GM18861 (cell line): ENCODE data around the gene NUFIP1.
"Not testable (repeated sequence)": the region's sequence is repeated elsewhere in the genome, so short reads cannot be mapped to it uniquely, and the experiment has no call there.

Experiments used
- ATAC-seq: cut with Tn5 transposase; IDR thresholded peaks from one replicate; pipeline ENCODE4 v1.9.1; 2021; ENCODE audit not compliant: unreplicated experiment

NUFIP1 gene

DNA sequence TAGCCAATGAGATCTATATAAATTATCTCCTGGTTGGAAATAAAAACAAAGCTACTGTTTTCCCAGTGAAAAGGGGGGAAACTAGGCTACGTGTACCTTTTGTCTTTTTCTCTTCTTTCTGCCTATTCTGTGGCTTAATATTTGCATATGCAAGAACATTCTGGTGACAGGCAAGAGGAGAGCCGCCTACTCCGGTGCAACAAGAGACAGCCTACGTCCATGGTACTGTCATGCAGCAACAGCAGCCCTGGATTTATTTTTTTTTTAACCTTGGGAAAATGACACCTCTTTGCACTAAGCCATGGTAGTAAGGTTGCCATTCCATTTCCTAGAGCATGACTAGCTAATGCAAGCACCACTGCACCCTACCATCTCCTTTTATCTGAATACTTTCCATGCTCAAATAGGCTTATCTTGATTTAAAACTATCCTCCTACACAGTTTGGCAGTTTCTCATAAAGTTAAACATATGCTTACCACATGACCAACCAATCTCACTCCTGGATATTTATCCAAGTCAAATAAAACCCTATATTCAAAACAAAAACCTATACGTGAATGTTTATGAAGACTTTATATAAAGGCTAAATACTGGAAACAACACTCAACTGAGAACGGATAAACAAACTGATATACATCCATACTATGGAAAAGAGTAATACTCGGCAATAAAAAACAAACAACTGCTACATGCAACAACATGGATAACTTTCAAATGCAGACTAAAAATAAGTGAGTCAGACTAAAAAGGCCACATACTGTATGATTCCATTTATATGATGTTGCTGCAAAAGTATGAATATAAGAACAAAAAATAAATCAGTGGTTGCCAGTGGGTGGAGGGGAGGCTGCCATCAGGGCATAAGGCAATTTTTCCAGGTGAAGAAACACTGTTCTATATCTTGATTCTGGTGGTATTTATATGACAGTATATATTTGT lies 17.3 kb downstream of the NUFIP1 start:
- no peak for ATAC-seq

GRCh38 chr13:44969551-44970484 lies 19.5 kb downstream of the NUFIP1 start:
- no peak for ATAC-seq

GRCh38 chr13:44968434-44968815 lies 20.8 kb downstream of the NUFIP1 start:
- ATAC-seq = no peak

DNA sequence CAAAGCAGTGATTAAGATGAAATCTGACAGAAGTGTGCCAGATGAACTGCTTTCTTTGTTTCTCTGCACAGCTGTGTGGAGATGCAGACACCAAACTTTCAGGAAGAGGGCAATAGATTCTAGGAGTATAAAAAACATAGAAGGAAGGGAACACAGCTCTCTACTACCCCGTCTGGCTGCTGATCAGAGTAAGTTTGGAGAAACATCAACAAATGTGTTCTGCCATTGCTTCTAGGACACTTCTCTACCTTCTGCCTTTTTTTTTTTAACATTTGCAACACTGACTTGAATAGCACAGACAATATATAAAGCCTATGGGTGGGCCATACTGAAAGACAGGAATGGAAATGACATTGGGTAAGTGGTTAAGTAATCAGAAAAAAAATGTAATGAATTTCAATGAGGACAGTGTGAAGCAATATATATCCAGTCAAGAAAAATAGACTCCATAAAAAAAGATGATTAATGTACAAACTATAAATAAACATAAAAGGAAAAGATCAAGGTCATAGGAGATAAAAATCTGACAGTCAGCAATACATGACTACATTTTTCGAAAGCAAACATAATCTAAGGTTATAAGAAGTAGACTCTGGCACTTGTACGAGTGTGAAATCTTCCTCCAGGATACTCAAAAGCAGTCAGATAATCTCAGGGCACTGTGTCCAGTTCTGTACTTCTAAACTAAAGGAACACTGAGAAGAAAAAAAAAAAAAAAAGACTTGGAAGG lies 21.4 kb downstream of the NUFIP1 start:
- no peak for ATAC-seq

GRCh38 chr13:44961997-44962396 lies 27.3 kb downstream of the NUFIP1 start:
- no peak for ATAC-seq

DNA sequence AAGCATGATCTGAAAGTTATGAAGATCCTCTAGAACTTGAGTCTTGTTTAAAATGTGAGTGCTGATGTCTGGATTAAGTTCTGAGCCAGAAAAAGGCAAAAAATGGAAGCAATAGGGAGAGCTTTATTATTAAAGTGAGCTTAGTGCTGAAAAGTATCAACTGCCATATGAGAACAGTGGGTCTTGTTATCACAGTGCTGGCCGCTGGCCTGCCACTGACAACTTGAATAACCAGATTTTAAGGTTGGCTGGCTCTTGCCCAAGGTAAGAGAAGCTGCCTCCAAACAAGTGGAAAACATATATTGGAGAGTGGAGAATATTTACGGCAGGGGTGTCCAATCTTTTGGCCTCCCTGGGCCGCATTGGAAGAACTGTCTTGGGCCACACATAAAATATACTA lies 33.9 kb downstream of the NUFIP1 start:
- ATAC-seq = no peak

DNA sequence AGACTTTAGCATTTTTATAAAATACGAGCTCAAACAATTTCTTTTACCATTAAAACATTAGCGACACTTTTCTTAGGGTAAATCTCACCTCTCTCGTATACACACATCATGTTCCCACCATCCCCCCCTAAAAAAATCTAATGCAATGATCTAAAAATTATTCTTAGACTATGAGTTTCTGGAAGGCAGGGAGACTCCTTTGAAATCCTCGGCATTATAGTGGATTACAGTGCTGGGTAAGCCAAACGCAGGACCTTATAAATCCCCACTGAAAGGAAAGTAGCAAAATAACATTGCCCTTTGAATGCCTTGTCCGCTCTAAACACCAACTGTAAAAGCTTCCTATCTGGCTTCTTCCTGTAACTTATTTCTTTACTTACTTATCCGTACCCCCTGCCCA lies 35.0 kb downstream of the NUFIP1 start:
- no peak for ATAC-seq

- no peak for ATAC-seq
These were observed 36.6 kb downstream of the NUFIP1 start for GRCh38 chr13:44952671-44953070.

DNA sequence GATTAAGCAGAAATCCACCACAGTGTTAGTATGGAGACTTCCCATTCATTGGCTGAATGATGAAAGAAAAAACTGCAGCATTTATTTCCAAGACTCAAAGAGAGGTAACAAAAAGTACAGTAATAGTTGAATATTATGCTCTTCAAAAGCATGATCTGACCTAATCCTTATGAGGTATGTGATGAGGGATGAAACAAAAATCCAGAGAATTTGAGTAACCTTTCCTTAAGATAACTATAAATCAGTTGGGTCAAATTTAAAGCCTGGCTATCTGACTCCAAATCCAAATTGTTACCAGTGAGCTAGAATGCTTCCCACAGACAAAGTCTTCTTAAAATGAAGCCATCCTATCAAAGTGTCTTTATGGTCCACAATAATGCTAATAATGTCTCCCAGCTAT lies 38.1 kb downstream of the NUFIP1 start:
- ATAC-seq = no peak

DNA sequence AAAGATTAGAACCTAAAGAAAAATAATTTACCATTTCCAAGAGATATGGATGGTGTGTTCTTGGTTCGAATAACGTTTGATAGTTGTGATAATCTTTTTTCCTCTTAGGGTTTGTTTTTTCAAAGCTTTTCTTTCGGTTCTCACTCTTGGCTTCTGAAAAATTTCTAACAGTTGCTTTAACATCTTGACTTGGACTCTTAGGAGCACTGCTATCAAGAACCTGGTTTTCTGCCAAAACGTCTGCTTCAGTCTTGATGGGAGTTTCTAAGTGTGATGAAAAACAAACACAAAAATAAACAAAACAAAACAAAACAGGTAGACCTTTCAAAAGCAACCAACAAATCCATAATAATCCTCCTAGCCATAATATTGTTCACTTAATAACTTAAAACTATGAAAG lies 45.9 kb downstream of the NUFIP1 start:
- not testable (repeated sequence) for ATAC-seq

GRCh38 chr13:44938854-44939253 lies 50.4 kb downstream of the NUFIP1 start:
- ATAC-seq = no peak

DNA sequence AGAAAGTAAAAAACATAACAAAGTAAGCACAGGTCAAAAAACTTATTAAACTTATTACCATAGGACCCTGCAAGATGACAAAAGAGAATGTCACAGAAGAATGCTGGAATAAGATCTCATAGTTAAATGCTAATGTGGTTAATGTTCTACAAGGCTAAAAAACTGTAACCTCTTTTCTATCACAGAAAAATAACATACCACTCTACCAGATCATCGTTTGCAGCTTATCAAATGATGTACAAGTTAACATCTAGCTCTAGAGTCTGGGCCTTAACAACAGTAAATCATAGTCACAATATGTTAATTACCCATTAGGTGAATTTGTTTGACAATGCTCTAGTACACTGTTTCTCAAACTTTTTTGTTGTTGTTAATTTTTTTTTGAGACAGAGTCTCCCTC lies 53.0 kb downstream of the NUFIP1 start:
- no peak for ATAC-seq

- no peak for ATAC-seq
These were observed 54.5 kb downstream of the NUFIP1 start for GRCh38 chr13:44934724-44935123.

- ATAC-seq = no peak
These were observed 56.4 kb downstream of the NUFIP1 start for GRCh38 chr13:44932850-44933251.

GRCh38 chr13:44932171-44932849 lies 57.0 kb downstream of the NUFIP1 start:
- no peak for ATAC-seq

DNA sequence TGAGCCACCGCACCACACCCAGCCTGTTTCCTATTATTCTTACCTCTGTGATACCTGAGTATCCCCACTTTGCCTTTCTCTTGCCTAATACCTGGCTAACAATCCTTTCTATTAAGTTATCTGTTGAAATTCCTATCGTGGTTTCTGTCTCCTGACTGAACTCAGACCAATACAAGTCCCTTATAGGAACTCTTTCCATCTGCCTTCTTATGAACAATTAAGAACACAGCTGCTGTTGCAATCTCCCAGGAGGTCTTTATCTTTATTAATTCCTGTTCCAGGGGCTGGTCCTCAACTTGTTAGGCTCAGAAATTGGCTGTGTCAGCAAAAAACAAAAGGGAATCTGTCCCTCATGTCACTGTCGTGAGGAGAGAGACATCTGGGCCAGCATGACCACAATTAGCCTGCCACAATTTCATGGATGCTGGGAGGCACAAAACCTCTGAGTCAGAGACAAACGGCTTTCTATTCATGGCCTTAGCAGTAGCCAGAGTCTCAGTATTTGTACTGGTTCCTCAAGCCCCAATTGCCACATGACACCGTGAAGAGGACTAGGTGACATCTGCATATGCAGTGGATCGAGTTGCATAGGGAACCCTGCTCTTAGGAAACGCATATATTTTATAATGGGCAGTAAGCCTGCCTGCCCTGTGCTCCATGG lies 58.2 kb downstream of the NUFIP1 start:
- no peak for ATAC-seq

DNA sequence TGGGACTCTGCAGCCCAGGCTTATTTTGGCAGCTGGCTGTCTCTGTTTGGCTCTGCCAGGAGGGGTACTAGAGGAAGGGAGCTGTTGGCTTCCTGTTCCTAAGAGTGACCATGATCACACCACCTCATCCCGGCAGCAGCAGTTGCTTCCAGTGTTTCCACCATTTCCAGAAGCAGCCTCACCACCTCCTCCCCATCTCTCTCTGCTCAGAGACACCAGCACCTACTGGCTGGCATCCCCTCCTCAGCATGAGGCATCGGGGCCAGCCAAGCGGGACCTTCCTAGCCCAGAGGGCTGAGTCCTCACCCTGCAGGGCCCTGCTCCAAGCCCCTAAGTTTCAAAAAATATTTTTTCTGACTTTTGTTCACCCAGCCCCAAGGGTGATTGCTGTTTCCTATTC lies 59.0 kb downstream of the NUFIP1 start:
- ATAC-seq = no peak

DNA sequence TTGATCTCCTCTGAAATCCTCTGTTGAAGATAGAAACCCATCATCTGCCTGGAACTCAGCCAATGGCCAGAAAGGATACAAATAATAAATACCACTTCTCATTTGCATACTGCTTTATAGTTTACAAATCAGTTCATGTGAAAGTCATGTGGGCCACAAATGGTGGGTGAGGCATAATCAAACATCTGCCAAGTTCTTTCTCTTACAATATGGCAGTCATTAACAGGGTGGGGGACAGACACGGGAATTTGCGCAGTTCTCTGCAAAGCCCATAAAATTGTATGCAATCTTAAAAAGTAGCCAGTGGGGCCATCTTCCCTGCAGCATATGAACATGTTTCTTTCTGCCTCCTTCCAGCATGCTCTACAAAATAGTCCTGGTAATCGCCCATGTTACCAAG lies 59.6 kb downstream of the NUFIP1 start:
- no peak for ATAC-seq

DNA sequence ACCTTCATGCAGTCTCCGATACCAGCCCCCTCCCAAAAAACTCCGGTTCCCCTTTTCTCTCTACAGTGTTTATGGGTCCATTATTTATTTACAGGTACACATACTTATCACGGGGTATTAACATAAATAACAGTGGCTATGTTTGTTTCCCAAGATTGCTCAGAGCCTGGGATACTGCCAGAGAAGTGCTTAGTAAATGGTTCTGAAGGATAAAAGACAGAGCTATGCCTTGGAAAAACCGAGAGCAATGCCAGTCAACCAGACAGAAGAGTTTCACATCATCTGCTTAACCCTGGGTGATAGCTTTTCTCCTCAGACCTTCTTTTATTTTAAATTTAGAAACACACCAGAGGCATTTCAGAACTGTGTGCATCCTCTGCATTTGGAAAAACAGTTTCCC lies 61.3 kb downstream of the NUFIP1 start:
- ATAC-seq = no peak
